Spleen (tissue), 7 donors: ENCODE results near the gene SEMA6D.

Source experiments
- CTCF ChIP-seq, 11 experiments: fragments of 200-600 bp in 7 of 11; fragments of 450-650 bp in 4 of 11; sonication (generic) in 4 of 11; IDR thresholded peaks in 8 of 11; conservative IDR thresholded peaks in 3 of 11; 1 replicate in 7 of 11; 2 replicates in 4 of 11; pipeline versions ENCODE4 v1.4.0 to v1.8.0; 2016 to 2021; ENCODE audit warnings: antibody characterized with exemption in 11 of 11, inconsistent platforms in 4 of 11, mild to moderate bottlenecking in 1 of 11
- POLR2A ChIP-seq, 3 donors: fragments of 450-650 bp; IDR thresholded peaks; one replicate each; pipeline ENCODE4 v1.5.1; 2017; ENCODE audit warnings: antibody characterized with exemption in 3 of 3, mild to moderate bottlenecking in 1 of 3
- donor health status: DM: no; HTN: no; CAD: no; lungs with moderate emphysema.
- donor health status: DM: no; HTN: no; CAD: no.
- donor health status: DM: no; HTN: no; CAD: no.

- no peak for TF ChIP-seq CTCF (IDR thresholded peaks at IDR 0.05 in 8 of 11, conservative IDR thresholded peaks at IDR 0.05 in 3 of 11)
- no peak for TF ChIP-seq POLR2A (IDR thresholded peaks at IDR 0.05)
Measured at GRCh38 chr15:47741907-47742306, 24.6 kb downstream of the SEMA6D start.
